CD4-positive, alpha-beta T cell treated with Interferon alpha-2 for 1 hour (primary cell): ENCODE results near the gene KDM2B.

Experiments used
- DNase-seq, 2 donors: peaks; one replicate each; pipeline ENCODE4 v3.0.0-alpha.2; 2020 to 2022

KDM2B gene

GRCh38 chr12:121525411-121525810 lies 55.4 kb downstream of the KDM2B start:
- no peak for DNase-seq

GRCh38 chr12:121524196-121524916 lies 56.5 kb downstream of the KDM2B start:
- no peak for DNase-seq

GRCh38 chr12:121523741-121524140 lies 57.1 kb downstream of the KDM2B start:
- DNase-seq: no peak

- DNase-seq: no peak
Measured at GRCh38 chr12:121522971-121523370, 57.9 kb downstream of the KDM2B start.

GRCh38 chr12:121520586-121521086 lies 60.2 kb downstream of the KDM2B start:
- DNase-seq: no peak

GRCh38 chr12:121520119-121520518 lies 60.7 kb downstream of the KDM2B start:
- no peak for DNase-seq

- no peak for DNase-seq
Measured at GRCh38 chr12:121519227-121519626, 61.6 kb downstream of the KDM2B start.

- DNase-seq: no peak
Measured at GRCh38 chr12:121518656-121519055, 62.2 kb downstream of the KDM2B start.

GRCh38 chr12:121516437-121517011 lies 64.3 kb downstream of the KDM2B start:
- DNase-seq: no peak

- DNase-seq: no peak
Measured at GRCh38 chr12:121515615-121516014, 65.2 kb downstream of the KDM2B start.

- DNase-seq: peak in 1 of 2 donors; percentile 17
Measured at GRCh38 chr12:121514184-121514742, 66.6 kb downstream of the KDM2B start.

- peak in 1 of 2 donors; percentile 17 for DNase-seq
Measured at GRCh38 chr12:121513464-121514183, 67.2 kb downstream of the KDM2B start.

GRCh38 chr12:121512561-121512960 lies 68.3 kb downstream of the KDM2B start:
- DNase-seq: no peak

- DNase-seq: no peak
Measured at GRCh38 chr12:121511916-121512315, 68.9 kb downstream of the KDM2B start.

GRCh38 chr12:121509339-121509738 lies 71.5 kb downstream of the KDM2B start:
- DNase-seq: no peak

GRCh38 chr12:121508533-121508932 lies 72.3 kb downstream of the KDM2B start:
- no peak for DNase-seq

GRCh38 chr12:121507984-121508383 lies 72.8 kb downstream of the KDM2B start:
- DNase-seq: no peak

- DNase-seq: no peak
Measured at GRCh38 chr12:121507245-121507644, 73.6 kb downstream of the KDM2B start.

- no peak for DNase-seq
Measured at GRCh38 chr12:121505513-121505912, 75.3 kb downstream of the KDM2B start.

GRCh38 chr12:121504505-121504904 lies 76.3 kb downstream of the KDM2B start:
- DNase-seq: no peak

GRCh38 chr12:121503395-121503794 lies 77.4 kb downstream of the KDM2B start:
- no peak for DNase-seq

- DNase-seq: no peak
Measured at GRCh38 chr12:121501946-121502345, 78.9 kb downstream of the KDM2B start.
